ENCODE results near the gene ZNF804A.

Gene ZNF804A

GRCh38 chr2:184908966-184909365, 310.6 kb downstream of the ZNF804A start:
- no peak for DNase-seq (ENCODE audit: low spot score)
- no peak for TF ChIP-seq CTCF (IDR thresholded peaks at IDR 0.05; ENCODE audit: extremely low read depth, missing control alignments)

- TF ChIP-seq CTCF (IDR thresholded peaks at IDR 0.05; ENCODE audit: extremely low read depth, missing control alignments): no peak
- no peak for DNase-seq (ENCODE audit: low spot score)
Measured at GRCh38 chr2:184920451-184920965, 322.2 kb downstream of the ZNF804A start.

- DNase-seq (ENCODE audit: low spot score): no peak
- TF ChIP-seq CTCF (IDR thresholded peaks at IDR 0.05; ENCODE audit: extremely low read depth, missing control alignments): no peak
Measured at GRCh38 chr2:184921676-184922075, 323.3 kb downstream of the ZNF804A start.

- DNase-seq (ENCODE audit: low spot score): no peak
- no peak for TF ChIP-seq CTCF (IDR thresholded peaks at IDR 0.05; ENCODE audit: extremely low read depth, missing control alignments)
Measured at GRCh38 chr2:184923751-184924150, 325.4 kb downstream of the ZNF804A start.

- no peak for TF ChIP-seq CTCF (IDR thresholded peaks at IDR 0.05; ENCODE audit: extremely low read depth, missing control alignments)
Measured at GRCh38 chr2:184927040-184927439, 328.7 kb downstream of the ZNF804A start.

GRCh38 chr2:184936761-184937160, 338.4 kb downstream of the ZNF804A start:
- DNase-seq (ENCODE audit: low spot score): no peak
- no peak for TF ChIP-seq CTCF (IDR thresholded peaks at IDR 0.05; ENCODE audit: extremely low read depth, missing control alignments)

More at GRCh38 chr2:184927040-184927439, 328.7 kb downstream of the ZNF804A start:
- DNase-seq (ENCODE audit: low spot score): no peak

- TF ChIP-seq CTCF (IDR thresholded peaks at IDR 0.05; ENCODE audit: extremely low read depth, missing control alignments): no peak
- DNase-seq (ENCODE audit: low spot score): no peak
Measured at GRCh38 chr2:184938221-184938985, 340.1 kb downstream of the ZNF804A start.

Measured in GM20000 (cell line).